ENCODE results near the gene PLIN4. TPM values are rescaled to one million over a fixed set of nuclear protein-coding genes. Genes with fewer than 3 reads are reported as not detected.

Gene PLIN4
- total RNA-seq, 1 donor from 2014 or later = 1.3 TPM

- DNase-seq (ENCODE audit: low spot score, unreplicated experiment) = no peak
These were observed 25.0 kb downstream of the PLIN4 start for GRCh38 chr19:4493104-4493928.

GRCh38 chr19:4492337-4493103 lies 25.8 kb downstream of the PLIN4 start:
- H3K4me3 Mint-ChIP-seq (ENCODE audit: low read depth) = no peak overlapping the region
- no peaks in the 10 kb centered on the region for H3K27me3 Mint-ChIP-seq
- H3K9me3 Mint-ChIP-seq (ENCODE audit: low read depth) = no peaks in the 10 kb centered on the region
- DNase-seq (ENCODE audit: low spot score, unreplicated experiment) = no peak
- peaks cover 12% of the 10 kb centered on the region for H3K36me3 Mint-ChIP-seq (ENCODE audit: insufficient read depth)
- no peak for TF ChIP-seq CTCF (IDR thresholded peaks at IDR 0.05; ENCODE audit: unreplicated experiment)
- H3K27ac Mint-ChIP-seq = no peak overlapping the region
- H3K4me1 Mint-ChIP-seq (ENCODE audit: low read depth) = no peaks in the 10 kb centered on the region

More at GRCh38 chr19:4493104-4493928, 25.0 kb downstream of the PLIN4 start:
- H3K36me3 Mint-ChIP-seq (ENCODE audit: insufficient read depth) = peaks cover 12% of the 10 kb centered on the region
- no peaks in the 10 kb centered on the region for H3K4me1 Mint-ChIP-seq (ENCODE audit: low read depth)
- TF ChIP-seq CTCF (IDR thresholded peaks at IDR 0.05; ENCODE audit: unreplicated experiment) = no peak
- H3K27ac Mint-ChIP-seq = no peak overlapping the region
- no peaks in the 10 kb centered on the region for H3K27me3 Mint-ChIP-seq
- no peaks in the 10 kb centered on the region for H3K9me3 Mint-ChIP-seq (ENCODE audit: low read depth)
- H3K4me3 Mint-ChIP-seq (ENCODE audit: low read depth) = no peak overlapping the region

- H3K4me1 Mint-ChIP-seq (ENCODE audit: low read depth) = no peaks in the 10 kb centered on the region
- DNase-seq (ENCODE audit: low spot score, unreplicated experiment) = no peak
- H3K27ac Mint-ChIP-seq = no peak overlapping the region
- H3K36me3 Mint-ChIP-seq (ENCODE audit: insufficient read depth) = peaks cover 14% of the 10 kb centered on the region
- no peaks in the 10 kb centered on the region for H3K9me3 Mint-ChIP-seq (ENCODE audit: low read depth)
- TF ChIP-seq CTCF (IDR thresholded peaks at IDR 0.05; ENCODE audit: unreplicated experiment) = no peak
- H3K4me3 Mint-ChIP-seq (ENCODE audit: low read depth) = no peak overlapping the region
- no peaks in the 10 kb centered on the region for H3K27me3 Mint-ChIP-seq
These were observed 26.8 kb downstream of the PLIN4 start for GRCh38 chr19:4491446-4491845.

GRCh38 chr19:4488496-4488895 lies 29.8 kb downstream of the PLIN4 start:
- no peak overlapping the region for H3K4me3 Mint-ChIP-seq (ENCODE audit: low read depth)
- H3K4me1 Mint-ChIP-seq (ENCODE audit: low read depth) = no peaks in the 10 kb centered on the region
- no peak for TF ChIP-seq CTCF (IDR thresholded peaks at IDR 0.05; ENCODE audit: unreplicated experiment)
- no peaks in the 10 kb centered on the region for H3K27me3 Mint-ChIP-seq
- peak overlapping the region; percentile 59 for H3K27ac Mint-ChIP-seq
- peaks cover 18% of the 10 kb centered on the region for H3K36me3 Mint-ChIP-seq (ENCODE audit: insufficient read depth)
- no peaks in the 10 kb centered on the region for H3K9me3 Mint-ChIP-seq (ENCODE audit: low read depth)
- no peak for DNase-seq (ENCODE audit: low spot score, unreplicated experiment)

GRCh38 chr19:4487572-4487971 lies 30.7 kb downstream of the PLIN4 start:
- Mint-ChIP-seq H3K9me3 (ENCODE audit: low read depth) (no peaks in the 10 kb centered on the region), H3K4me3 (ENCODE audit: low read depth) (no peak overlapping the region), H3K4me1 (ENCODE audit: low read depth) (no peaks in the 10 kb centered on the region), H3K36me3 (ENCODE audit: insufficient read depth) (peaks cover 19% of the 10 kb centered on the region), H3K27ac (no peak overlapping the region), H3K27me3 (no peaks in the 10 kb centered on the region)
- no peak for DNase-seq (ENCODE audit: low spot score, unreplicated experiment)
- no peak for TF ChIP-seq CTCF (IDR thresholded peaks at IDR 0.05; ENCODE audit: unreplicated experiment)
